Mammary epithelial cell (primary cell): Measurements from ENCODE around the gene PTP4A2.

Experiments used
- CTCF ChIP-seq, 2 donors: IDR thresholded peaks in 1 of 2; conservative IDR thresholded peaks in 1 of 2; 2 replicates each; pipeline ENCODE4 v1.5.1; 2011 to 2012; ENCODE audit warnings: inconsistent platforms in 2 of 2, low read length in 2 of 2, mild to moderate bottlenecking in 2 of 2, control low read depth in 1 of 2, low read depth in 1 of 2; ENCODE audit not compliant: insufficient read depth in 1 of 2; ENCODE audit errors: extremely low read depth in 1 of 2
- EZH2 ChIP-seq: IDR thresholded peaks from 2 replicates; pipeline ENCODE4 v1.6.1; 2012; ENCODE audit warnings: low read length, inconsistent platforms, borderline replicate concordance

- TF ChIP-seq CTCF (conservative IDR thresholded peaks at IDR 0.05 in 1 of 2, IDR thresholded peaks at IDR 0.05 in 1 of 2; ENCODE audit: extremely low read depth in 1 of 2, insufficient read depth in 1 of 2, low read depth in 1 of 2, low read length in 2 of 2) (no peak), EZH2 (no peak)
These were observed 76.8 kb downstream of the PTP4A2 start for GRCh38 chr1:31861346-31861745.
